ENCODE measurements around the gene MBNL1. TPM values are rescaled to one million over a fixed set of nuclear protein-coding genes. Genes with fewer than 3 reads are reported as not detected.
A peak's percentile ranks its signal among the peaks of the same experiment; 100 is the strongest.

Gene MBNL1
- total and polyA plus RNA-seq, 7 experiments from 2014 or later = 371 to 675 (median 497) TPM

GRCh38 chr3:152348436-152349177, 79.9 kb downstream of the MBNL1 start:
- peaks cover 22 to 31% of the 10 kb centered on the region in 2 donors for H3K4me1 ChIP-seq (ENCODE audit: control insufficient read depth in 2 of 2, insufficient read depth in 2 of 2, low read length in 2 of 2)
- peaks cover 17 to 53% (median 44%) of the 10 kb centered on the region in 7 donors for H3K4me1 Mint-ChIP-seq

GRCh38 chr3:152349392-152349791, 80.7 kb downstream of the MBNL1 start:
- Mint-ChIP-seq H3K36me3 (peaks cover 5 to 44% (median 21%) of the 10 kb centered on the region in 5 donors), H3K4me3 (no peak overlapping the region), H3K4me1 (peaks cover 18 to 52% (median 42%) of the 10 kb centered on the region in 7 donors), H3K9me3 (peaks cover 0 to 2% (median 0%) of the 10 kb centered on the region in 11 donors), H3K27ac (no peak overlapping the region), H3K27me3 (no peaks in the 10 kb centered on the region)
- Histone ChIP-seq H3K4me3 (ENCODE audit: low read length) (no peak overlapping the region), H3K4me1 (ENCODE audit: control insufficient read depth in 2 of 2, insufficient read depth in 2 of 2, low read length in 2 of 2) (peaks cover 26 to 31% of the 10 kb centered on the region in 2 donors), H3K27ac (ENCODE audit: low read depth, low read length) (peak overlapping the region; percentile 34), H3K36me3 (ENCODE audit: control insufficient read depth in 2 of 3, insufficient read depth in 3 of 3, low read length in 3 of 3) (peaks cover 0 to 3% (median 0%) of the 10 kb centered on the region in 3 experiments), H3K9me3 (ENCODE audit: control insufficient read depth in 2 of 3, low read length in 3 of 3) (no peaks in the 10 kb centered on the region), H3K27me3 (ENCODE audit: control insufficient read depth in 2 of 2, insufficient read depth in 2 of 2, low read length in 2 of 2) (no peaks in the 10 kb centered on the region)
- DNase-seq (no peak), ATAC-seq (no peak)
- POLR2A ChIA-PET = no interaction called here
- CTCF ChIA-PET = no interaction called here
- intact Hi-C loops (cut with micrococcal nuclease) = loop anchor here in 1 of 2 donors (2.0 kb wide), 1 partner anchor 15 kb away; no protein-coding TSS in a partner anchor

More at GRCh38 chr3:152348436-152349177, 79.9 kb downstream of the MBNL1 start:
- Histone ChIP-seq H3K9me3 (ENCODE audit: control insufficient read depth in 2 of 3, low read length in 3 of 3) (no peaks in the 10 kb centered on the region), H3K4me3 (ENCODE audit: low read length) (no peak overlapping the region), H3K36me3 (ENCODE audit: control insufficient read depth in 2 of 3, insufficient read depth in 3 of 3, low read length in 3 of 3) (peaks cover 0 to 4% (median 4%) of the 10 kb centered on the region in 3 experiments), H3K27ac (ENCODE audit: low read depth, low read length) (peak overlapping the region; percentile 32), H3K27me3 (ENCODE audit: control insufficient read depth in 2 of 2, insufficient read depth in 2 of 2, low read length in 2 of 2) (no peaks in the 10 kb centered on the region)
- ChIA-PET CTCF (no interaction called here), POLR2A (interaction anchor here (0.7 kb wide), 1 partner anchor 12 kb away, joined by 3 read pairs; no protein-coding TSS in a partner anchor)
- Mint-ChIP-seq H3K36me3 (peaks cover 5 to 47% (median 21%) of the 10 kb centered on the region in 5 donors), H3K27ac (peak overlapping the region in 1 of 9 donors; percentile 34), H3K27me3 (no peaks in the 10 kb centered on the region), H3K4me3 (peak overlapping the region in 1 of 10 donors; percentile 23), H3K9me3 (peaks cover 0 to 2% (median 0%) of the 10 kb centered on the region in 11 donors)
- DNase-seq (no peak), ATAC-seq (no peak)
- intact Hi-C loops (cut with micrococcal nuclease) = loop anchor here in 1 of 2 donors (2.0 kb wide), 1 partner anchor 14 kb away; no protein-coding TSS in a partner anchor

- Mint-ChIP-seq H3K4me3 (no peak overlapping the region), H3K27ac (no peak overlapping the region), H3K9me3 (peaks cover 0 to 2% (median 0%) of the 10 kb centered on the region in 11 donors), H3K27me3 (no peaks in the 10 kb centered on the region), H3K36me3 (peaks cover 0 to 43% (median 16%) of the 10 kb centered on the region in 5 donors), H3K4me1 (peaks cover 13 to 50% (median 41%) of the 10 kb centered on the region in 7 donors)
- no peak for DNase-seq
- H3K27ac ChIP-seq (ENCODE audit: low read depth, low read length) = peak overlapping the region; percentile 34
- no peak overlapping the region for H3K4me3 ChIP-seq (ENCODE audit: low read length)
- no peak for ATAC-seq
- peaks cover 26 to 31% of the 10 kb centered on the region in 2 donors for H3K4me1 ChIP-seq (ENCODE audit: control insufficient read depth in 2 of 2, insufficient read depth in 2 of 2, low read length in 2 of 2)
- ChIA-PET POLR2A (interaction anchor here (0.6 kb wide), 1 partner anchor 23 kb away, joined by 3 read pairs; no protein-coding TSS in a partner anchor), CTCF (no interaction called here)
- no peaks in the 10 kb centered on the region for H3K9me3 ChIP-seq (ENCODE audit: control insufficient read depth in 2 of 3, low read length in 3 of 3)
- no peaks in the 10 kb centered on the region for H3K27me3 ChIP-seq (ENCODE audit: control insufficient read depth in 2 of 2, insufficient read depth in 2 of 2, low read length in 2 of 2)
- intact Hi-C loops (cut with micrococcal nuclease) = no loop called here
- H3K36me3 ChIP-seq (ENCODE audit: control insufficient read depth in 2 of 3, insufficient read depth in 3 of 3, low read length in 3 of 3) = peaks cover 0 to 6% (median 4%) of the 10 kb centered on the region in 3 experiments
Measured at GRCh38 chr3:152350139-152350538, 81.4 kb downstream of the MBNL1 start.

GRCh38 chr3:152350776-152351175, 82.0 kb downstream of the MBNL1 start:
- peaks cover 12 to 52% (median 41%) of the 10 kb centered on the region in 7 donors for H3K4me1 Mint-ChIP-seq
- ATAC-seq (no peak), DNase-seq (no peak)
- peak overlapping the region in 4 of 9 donors; percentile 32 to 65 (median 54) for H3K27ac Mint-ChIP-seq
- no peaks in the 10 kb centered on the region for H3K9me3 ChIP-seq (ENCODE audit: control insufficient read depth in 2 of 3, low read length in 3 of 3)
- intact Hi-C loops (cut with micrococcal nuclease) = loop anchor here in 1 of 2 donors (1.0 kb wide), 1 partner anchor 9 kb away; no protein-coding TSS in a partner anchor
- H3K36me3 ChIP-seq (ENCODE audit: control insufficient read depth in 2 of 3, insufficient read depth in 3 of 3, low read length in 3 of 3) = peaks cover 0 to 7% (median 5%) of the 10 kb centered on the region in 3 experiments
- H3K27ac ChIP-seq (ENCODE audit: low read depth, low read length) = no peak overlapping the region
- CTCF ChIA-PET = no interaction called here
- H3K36me3 Mint-ChIP-seq = peaks cover 0 to 43% (median 15%) of the 10 kb centered on the region in 5 donors
- peaks cover 26 to 35% of the 10 kb centered on the region in 2 donors for H3K4me1 ChIP-seq (ENCODE audit: control insufficient read depth in 2 of 2, insufficient read depth in 2 of 2, low read length in 2 of 2)
- peaks cover 0 to 2% (median 0%) of the 10 kb centered on the region in 11 donors for H3K9me3 Mint-ChIP-seq
- POLR2A ChIA-PET = interaction anchor here (0.6 to 1.3 kb wide), 2 partner anchors 15 to 22 kb away, joined by 3 to 5 read pairs; no protein-coding TSS in a partner anchor
- H3K4me3 ChIP-seq (ENCODE audit: low read length) = no peak overlapping the region
- H3K27me3 Mint-ChIP-seq = no peaks in the 10 kb centered on the region
- peak overlapping the region in 1 of 10 donors; percentile 19 for H3K4me3 Mint-ChIP-seq
- H3K27me3 ChIP-seq (ENCODE audit: control insufficient read depth in 2 of 2, insufficient read depth in 2 of 2, low read length in 2 of 2) = no peaks in the 10 kb centered on the region

GRCh38 chr3:152352554-152352953, 83.8 kb downstream of the MBNL1 start:
- Mint-ChIP-seq H3K4me3 (peak overlapping the region in 4 of 10 donors; percentile 17 to 63 (median 40)), H3K4me1 (peaks cover 26 to 62% (median 47%) of the 10 kb centered on the region in 7 donors), H3K27me3 (no peaks in the 10 kb centered on the region), H3K27ac (peak overlapping the region in 7 of 9 donors; percentile 49 to 95 (median 71)), H3K9me3 (no peaks in the 10 kb centered on the region), H3K36me3 (peaks cover 3 to 47% (median 19%) of the 10 kb centered on the region in 5 donors)
- H3K9me3 ChIP-seq (ENCODE audit: control insufficient read depth in 2 of 3, low read length in 3 of 3) = no peaks in the 10 kb centered on the region
- peak; percentile 32 for ATAC-seq
- H3K27me3 ChIP-seq (ENCODE audit: control insufficient read depth in 2 of 2, insufficient read depth in 2 of 2, low read length in 2 of 2) = no peaks in the 10 kb centered on the region
- H3K27ac ChIP-seq (ENCODE audit: low read depth, low read length) = no peak overlapping the region
- peaks cover 31 to 46% of the 10 kb centered on the region in 2 donors for H3K4me1 ChIP-seq (ENCODE audit: control insufficient read depth in 2 of 2, insufficient read depth in 2 of 2, low read length in 2 of 2)
- POLR2A ChIA-PET = interaction anchor here (0.7 to 1.0 kb wide), 2 partner anchors 11 to 97 kb away, joined by 4 read pairs; no protein-coding TSS in a partner anchor
- intact Hi-C loops (cut with micrococcal nuclease) = no loop called here
- CTCF ChIA-PET = no interaction called here
- H3K36me3 ChIP-seq (ENCODE audit: control insufficient read depth in 2 of 3, insufficient read depth in 3 of 3, low read length in 3 of 3) = peaks cover 0 to 12% (median 5%) of the 10 kb centered on the region in 3 experiments
- no peak overlapping the region for H3K4me3 ChIP-seq (ENCODE audit: low read length)
- no peak for DNase-seq

GRCh38 chr3:152353578-152353977, 84.8 kb downstream of the MBNL1 start:
- Mint-ChIP-seq H3K4me1 (peaks cover 27 to 70% (median 55%) of the 10 kb centered on the region in 7 donors), H3K27me3 (no peaks in the 10 kb centered on the region), H3K4me3 (peak overlapping the region in 4 of 10 donors; percentile 12 to 38 (median 24)), H3K36me3 (peaks cover 8 to 45% (median 23%) of the 10 kb centered on the region in 5 donors), H3K27ac (peak overlapping the region in 7 of 9 donors; percentile 24 to 84 (median 59)), H3K9me3 (no peaks in the 10 kb centered on the region)
- intact Hi-C loops (cut with micrococcal nuclease) = no loop called here
- ChIA-PET POLR2A (interaction anchor here (1.0 kb wide), 1 partner anchor 10 kb away, joined by 4 read pairs; no protein-coding TSS in a partner anchor), CTCF (no interaction called here)
- Histone ChIP-seq H3K9me3 (ENCODE audit: control insufficient read depth in 2 of 3, low read length in 3 of 3) (no peaks in the 10 kb centered on the region), H3K27ac (ENCODE audit: low read depth, low read length) (peak overlapping the region; percentile 35), H3K36me3 (ENCODE audit: control insufficient read depth in 2 of 3, insufficient read depth in 3 of 3, low read length in 3 of 3) (peaks cover 0 to 12% (median 5%) of the 10 kb centered on the region in 3 experiments), H3K4me3 (ENCODE audit: low read length) (no peak overlapping the region), H3K27me3 (ENCODE audit: control insufficient read depth in 2 of 2, insufficient read depth in 2 of 2, low read length in 2 of 2) (no peaks in the 10 kb centered on the region), H3K4me1 (ENCODE audit: control insufficient read depth in 2 of 2, insufficient read depth in 2 of 2, low read length in 2 of 2) (peaks cover 33 to 45% of the 10 kb centered on the region in 2 donors)
- no peak for DNase-seq
- no peak for ATAC-seq

All from naive thymus-derived CD4-positive, alpha-beta T cell (primary cell).